Thyroid gland (tissue), 4 donors: ENCODE measurements around the gene PNP. TPM values are rescaled to one million over a fixed set of nuclear protein-coding genes. Genes with fewer than 3 reads are reported as not detected.
"Not testable (repeated sequence)": the region's sequence is repeated elsewhere in the genome, so short reads cannot be mapped to it uniquely, and the experiment has no call there.

ENCODE experiments used
- DNase-seq, 2 donors: peaks; one replicate each; pipeline ENCODE4 v3.0.0-alpha.2; 2019
- H3K27ac ChIP-seq, 3 donors: fragments of 200-600 bp; sonication (generic); 1 replicate in 2 of 3; 2 replicates in 1 of 3; pipeline ENCODE4 v1.5.1; 2016 to 2019; ENCODE audit warnings: mild to moderate bottlenecking in 1 of 3, moderate library complexity in 1 of 3
- H3K27me3 ChIP-seq: fragments of 200-600 bp; sonication (generic); one replicate; pipeline ENCODE4 v1.5.1; 2019
- H3K36me3 ChIP-seq, 2 donors: fragments of 200-600 bp; sonication (generic); one replicate each; pipeline ENCODE4 v1.5.1; 2016 to 2019
- H3K4me1 ChIP-seq, 2 donors: fragments of 200-600 bp; sonication (generic); one replicate each; pipeline ENCODE4 v1.5.1; 2017 to 2019
- H3K4me3 ChIP-seq, 3 donors: fragments of 200-600 bp; sonication (generic); replicated peaks in 1 of 3; 1 replicate in 2 of 3; 2 replicates in 1 of 3; pipeline ENCODE4 v1.5.1; 2016; ENCODE audit warnings: mild to moderate bottlenecking in 1 of 3
- H3K9me3 ChIP-seq: fragments of 200-600 bp; sonication (generic); one replicate; pipeline ENCODE4 v1.5.1; 2017
- POLR2A ChIP-seq, 2 donors: fragments of 450-650 bp; IDR thresholded peaks; one replicate each; pipeline ENCODE4 v1.6.1; 2017; ENCODE audit warnings: antibody characterized with exemption in 2 of 2, mild to moderate bottlenecking in 2 of 2, moderate library complexity in 1 of 2
- WGBS, 2 donors: methylation state at CpG; one replicate each; pipeline ENCODE4 v1.1.5; 2017; 5-methylcytosine and 5-hydroxymethylcytosine counted together
- intact Hi-C: fragments of 100-400 bp; cut with DNase I; formaldehyde crosslinking; loops from one replicate; pipeline ENCODE4 v1.15.1; 2023
- total RNA-seq, 4 donors: library from RNA; depleted of rRNA; stranded (reverse); fragments of >200 nt; gene quantifications; one replicate each; pipeline ENCODE4 v1.2.3, GENCODE V29; 2016
- TF ChIP-seq, protein P1 (sequence below), 6 experiments: fragments of 200-600 bp in 3 of 6; fragments of 450-650 bp in 3 of 6; sonication (generic) in 3 of 6; IDR thresholded peaks; one replicate each; pipeline ENCODE4 v1.5.1; 2016 to 2019; ENCODE audit warnings: antibody characterized with exemption in 6 of 6, mild to moderate bottlenecking in 2 of 6, inconsistent platforms in 1 of 6, moderate library complexity in 1 of 6

PNP gene
- total RNA-seq, 4 donors from 2014 or later = 13.9 to 29.3 (median 18.7) TPM

- Histone ChIP-seq H3K9me3 (no peaks in the 10 kb centered on the region), H3K36me3 (no peaks in the 10 kb centered on the region), H3K4me1 (no peaks in the 10 kb centered on the region), H3K27ac (no peak overlapping the region), H3K27me3 (no peaks in the 10 kb centered on the region), H3K4me3 (no peak overlapping the region)
- 63 to 70% methylated on average over 4 of the region's 4 CpGs for WGBS, 2 donors
- TF ChIP-seq, protein P1, sequence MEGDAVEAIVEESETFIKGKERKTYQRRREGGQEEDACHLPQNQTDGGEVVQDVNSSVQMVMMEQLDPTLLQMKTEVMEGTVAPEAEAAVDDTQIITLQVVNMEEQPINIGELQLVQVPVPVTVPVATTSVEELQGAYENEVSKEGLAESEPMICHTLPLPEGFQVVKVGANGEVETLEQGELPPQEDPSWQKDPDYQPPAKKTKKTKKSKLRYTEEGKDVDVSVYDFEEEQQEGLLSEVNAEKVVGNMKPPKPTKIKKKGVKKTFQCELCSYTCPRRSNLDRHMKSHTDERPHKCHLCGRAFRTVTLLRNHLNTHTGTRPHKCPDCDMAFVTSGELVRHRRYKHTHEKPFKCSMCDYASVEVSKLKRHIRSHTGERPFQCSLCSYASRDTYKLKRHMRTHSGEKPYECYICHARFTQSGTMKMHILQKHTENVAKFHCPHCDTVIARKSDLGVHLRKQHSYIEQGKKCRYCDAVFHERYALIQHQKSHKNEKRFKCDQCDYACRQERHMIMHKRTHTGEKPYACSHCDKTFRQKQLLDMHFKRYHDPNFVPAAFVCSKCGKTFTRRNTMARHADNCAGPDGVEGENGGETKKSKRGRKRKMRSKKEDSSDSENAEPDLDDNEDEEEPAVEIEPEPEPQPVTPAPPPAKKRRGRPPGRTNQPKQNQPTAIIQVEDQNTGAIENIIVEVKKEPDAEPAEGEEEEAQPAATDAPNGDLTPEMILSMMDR (IDR thresholded peaks at IDR 0.05) = no peak
- no peak for TF ChIP-seq POLR2A (IDR thresholded peaks at IDR 0.05)
- intact Hi-C loops = no loop called here
- no peak for DNase-seq
Observed at GRCh38 chr14:20499108-20499507, 29.9 kb downstream of the PNP start.

- 87 to 91% methylated on average over 5 of the region's 5 CpGs for WGBS, 2 donors
- H3K27ac ChIP-seq = no peak overlapping the region
- H3K4me3 ChIP-seq = no peak overlapping the region
- intact Hi-C loops = no loop called here
- no peaks in the 10 kb centered on the region for H3K36me3 ChIP-seq
- no peaks in the 10 kb centered on the region for H3K9me3 ChIP-seq
- no peaks in the 10 kb centered on the region for H3K4me1 ChIP-seq
- TF ChIP-seq, protein P1 (IDR thresholded peaks at IDR 0.05) = no peak
- no peak for TF ChIP-seq POLR2A (IDR thresholded peaks at IDR 0.05)
- H3K27me3 ChIP-seq = no peaks in the 10 kb centered on the region
- no peak for DNase-seq
Observed at GRCh38 chr14:20499881-20500280, 30.7 kb downstream of the PNP start.

DNA sequence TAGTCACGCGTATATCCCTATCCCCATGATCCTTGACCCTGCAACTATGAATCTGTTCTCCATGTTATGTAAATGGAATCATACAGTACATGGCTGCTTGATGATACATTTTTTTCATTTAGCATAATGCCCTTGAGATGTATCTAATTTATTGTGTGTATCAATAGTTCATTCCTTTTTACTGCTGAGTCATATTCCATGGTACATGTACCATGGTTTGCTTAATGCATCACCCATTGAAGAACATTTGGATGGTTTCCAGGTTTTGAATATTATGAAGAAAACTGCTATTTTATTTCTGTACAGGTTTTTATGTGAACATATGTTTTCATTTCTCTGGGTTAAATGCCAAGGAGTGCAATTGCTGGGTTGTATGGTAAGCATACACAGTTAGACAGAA, 32.1 kb downstream of the PNP start:
- H3K36me3 ChIP-seq = no peaks in the 10 kb centered on the region
- H3K4me3 ChIP-seq = no peak overlapping the region
- H3K27ac ChIP-seq = no peak overlapping the region
- H3K27me3 ChIP-seq = no peaks in the 10 kb centered on the region
- no peak for DNase-seq
- 93 to 98% methylated on average over 2 of the region's 2 CpGs for WGBS, 2 donors
- intact Hi-C loops = no loop called here
- TF ChIP-seq, protein P1 (IDR thresholded peaks at IDR 0.05) = no peak
- TF ChIP-seq POLR2A (IDR thresholded peaks at IDR 0.05) = no peak
- no peaks in the 10 kb centered on the region for H3K9me3 ChIP-seq
- no peaks in the 10 kb centered on the region for H3K4me1 ChIP-seq

- TF ChIP-seq POLR2A (IDR thresholded peaks at IDR 0.05) = no peak
- TF ChIP-seq, protein P1 (IDR thresholded peaks at IDR 0.05) = no peak
- WGBS, 2 donors = 40 to 41% methylated on average over 6 of the region's 6 CpGs
- no peak overlapping the region for H3K27ac ChIP-seq
Observed at GRCh38 chr14:20503898-20504297, 34.7 kb downstream of the PNP start.

GRCh38 chr14:20506276-20506675, 37.1 kb downstream of the PNP start:
- H3K4me3 ChIP-seq, H3K27ac ChIP-seq, H3K4me1 ChIP-seq, intact Hi-C loops, H3K36me3 ChIP-seq, H3K9me3 ChIP-seq, DNase-seq, H3K27me3 ChIP-seq: not testable (repeated sequence)
- no CpG with 5 or more reads among the region's 30 CpGs for WGBS, 2 donors

More at GRCh38 chr14:20503898-20504297, 34.7 kb downstream of the PNP start:
- Histone ChIP-seq H3K27me3 (no peaks in the 10 kb centered on the region), H3K9me3 (no peaks in the 10 kb centered on the region), H3K4me1 (no peaks in the 10 kb centered on the region), H3K36me3 (no peaks in the 10 kb centered on the region), H3K4me3 (no peak overlapping the region)
- no peak for DNase-seq
- intact Hi-C loops = no loop called here

- DNase-seq, H3K27ac ChIP-seq, H3K4me1 ChIP-seq, H3K4me3 ChIP-seq, H3K36me3 ChIP-seq, H3K9me3 ChIP-seq, intact Hi-C loops, H3K27me3 ChIP-seq: not testable (repeated sequence)
- no CpG with 5 or more reads among the region's 30 CpGs for WGBS, 2 donors
Observed at GRCh38 chr14:20506752-20507151, 37.5 kb downstream of the PNP start.

- intact Hi-C loops, H3K4me1 ChIP-seq, H3K36me3 ChIP-seq, H3K27ac ChIP-seq, H3K27me3 ChIP-seq, H3K9me3 ChIP-seq, H3K4me3 ChIP-seq, DNase-seq: not testable (repeated sequence)
- WGBS, 2 donors = 82 to 88% methylated on average over 3 of the region's 3 CpGs
Observed at GRCh38 chr14:20507537-20507936, 38.3 kb downstream of the PNP start.
